ENCODE results near the gene TRHDE. TPM values are rescaled to one million over a fixed set of nuclear protein-coding genes. Genes with fewer than 3 reads are reported as not detected.

Gene TRHDE
- total RNA-seq (2016; rRNA removed; fragmentation: Illumina TruSeq; extraction: Trizol) = not detected in 2 replicates
- not detected in 2 replicates for total RNA-seq (2016; cell fraction: cytosol; rRNA removed; fragmentation: Illumina TruSeq; extraction: Trizol; ENCODE audit: low read depth)
- 0.01 TPM in 1 of 2 replicates, not detected in the other for total RNA-seq (2016; cell fraction: insoluble cytoplasmic fraction; rRNA removed; fragmentation: Illumina TruSeq; extraction: Trizol)
- total RNA-seq (2016; cell fraction: membrane; rRNA removed; fragmentation: Illumina TruSeq; extraction: Trizol) = not detected in 2 replicates
- total RNA-seq (2016; cell fraction: nucleus; rRNA removed; fragmentation: Illumina TruSeq; extraction: Trizol) = not detected in 2 replicates
- not detected in 2 replicates for polyA plus RNA-seq (2011; rRNA removed)
- not detected in 2 replicates for polyA plus RNA-seq (2011; cell fraction: cytosol; rRNA removed)
- not detected in 2 replicates for polyA plus RNA-seq (2011; cell fraction: nucleus; rRNA removed)
- polyA plus RNA-seq (2012) = not detected in 2 replicates
- not detected in 2 replicates for polyA plus RNA-seq (2016; cell fraction: cytosol; fragmentation: Illumina TruSeq; extraction: Trizol; ENCODE audit: low read depth)
- polyA plus RNA-seq (2016; cell fraction: insoluble cytoplasmic fraction; fragmentation: Illumina TruSeq; extraction: Trizol; ENCODE audit: low read depth) = not detected in 2 replicates
- not detected in 2 replicates for polyA plus RNA-seq (2016; cell fraction: membrane; fragmentation: Illumina TruSeq; extraction: Trizol; ENCODE audit: low read depth)
- polyA plus RNA-seq (2016; cell fraction: nucleus; fragmentation: Illumina TruSeq; extraction: Trizol; ENCODE audit: insufficient read depth, low read depth) = not detected in 2 replicates
- polyA minus RNA-seq (2011; rRNA and poly(A)+ RNA removed; ENCODE audit: low replicate concordance) = 0.02 TPM in 1 of 2 replicates, not detected in the other
- not detected in 2 replicates for polyA minus RNA-seq (2011; cell fraction: cytosol; rRNA and poly(A)+ RNA removed)
- not detected in 2 replicates for polyA minus RNA-seq (2011; cell fraction: nucleus; rRNA and poly(A)+ RNA removed)
- percentile 3 among the genes with signal in this experiment for Bru-seq, nascent RNA
- percentile 1 among the genes with signal in this experiment for BruChase-seq, experiment 1, labeled RNA remaining after a 6-hour chase
- percentile 4 among the genes with signal in this experiment for BruChase-seq, experiment 2, labeled RNA remaining after a 2-hour chase
- long read RNA-seq, experiment 1 = 0 reads
- long read RNA-seq, experiment 2 = 0 reads

GRCh38 chr12:72272091-72272661 lies at the start of gene TRHDE:
Gene TRHDE (plus strand): TSS chr12:72272370. CDS start chr12:72272644, 274 bp downstream.
- H3K9ac ChIP-seq (ENCODE audit: insufficient read depth, low read depth, low read length) = no peak within 1 kb of the TSS
- no peak within 1 kb of the TSS for H2AFZ ChIP-seq (ENCODE audit: low read length)
- intact Hi-C loops (cut with micrococcal nuclease; ENCODE audit: unreplicated experiment) (no loop called here), in situ Hi-C loops (cut with HindIII; ENCODE audit: extremely low pct_ligation_motif_present, low pct_unique_long_range_greater_than_20kb) (no loop called here)
- TF ChIP-seq ZFP91 (CRISPR knock-in tag; IDR thresholded peaks at IDR 0.05; ENCODE audit: borderline replicate concordance) (peak; percentile 14; the same call in 1 of the 2 replicates), ZNF687 (CRISPR knock-in tag; IDR thresholded peaks at IDR 0.05) (peak; percentile 39; the same call in 1 of the 2 replicates), ZNF800 (CRISPR knock-in tag; IDR thresholded peaks at IDR 0.05) (peak; percentile 85), GMEB1 (CRISPR knock-in tag; IDR thresholded peaks at IDR 0.05; ENCODE audit: borderline replicate concordance) (no peak)
- no peaks in the 10 kb centered on the region for H3K9me3 ChIP-seq (ENCODE audit: low read length)
- H3K79me2 ChIP-seq (ENCODE audit: insufficient read depth, low read length) = no peaks in the 10 kb centered on the region
- H3K27me3 ChIP-seq (ENCODE audit: control insufficient read depth in 1 of 2, insufficient read depth in 2 of 2, low read length in 2 of 2) = peaks cover 8 to 35% of the 10 kb centered on the region in 2 experiments
- H3K4me1 ChIP-seq (ENCODE audit: insufficient read depth, low read length) = no peaks in the 10 kb centered on the region; the same call in 1 of the 2 replicates
- ATAC-seq (no peak; the same call in 1 of the 3 replicates), DNase-seq (ENCODE audit: low spot score) (no peak), FAIRE-seq (no peak)
- ChIA-PET POLR2A (no interaction called here), CTCF (ENCODE audit: low intra/inter-chr PET ratio, low total read pairs) (no interaction called here)
- H3K4me2 ChIP-seq (ENCODE audit: low read depth, low read length) = peak within 1 kb of the TSS; percentile 77
- WGBS (ENCODE audit: low lambda C conversion rate) = 24% methylated on average over 24 of the region's 60 CpGs
- H3K4me3 ChIP-seq (replicated peaks in 1 of 3; ENCODE audit: insufficient read depth in 1 of 3, low read depth in 2 of 3, low read length in 3 of 3) = peak within 1 kb of the TSS; percentile 23 to 54 (median 34); a peak in 4 of 6 replicates
- no peaks in the 10 kb centered on the region for H3K36me3 ChIP-seq (replicated peaks in 1 of 2; ENCODE audit: control insufficient read depth in 1 of 2, insufficient read depth in 2 of 2, low read length in 2 of 2)
- no TSS peak for BruUV-seq (replicated peaks)
- H3K27ac ChIP-seq (ENCODE audit: extremely low read length, insufficient read depth, low read length) = no peak within 1 kb of the TSS
- no peaks in the 10 kb centered on the region for H4K20me1 ChIP-seq (ENCODE audit: insufficient read depth, low read length)
